A549 (cell line): Measurements from ENCODE around the gene HCN2. TPM values are rescaled to one million over a fixed set of nuclear protein-coding genes. Genes with fewer than 3 reads are reported as not detected.

Source experiments
- ATAC-seq, 2 experiments: fragments of 200-7000 bp in 1 of 2; fragments of >200 bp in 1 of 2; cut with Nextera tagmentation in 1 of 2; cut with Tn5 transposase in 1 of 2; 3 replicates each; pipeline versions ENCODE4 v1.8.0 to v1.9.1; 2018 to 2020; ENCODE audit warnings: mild to moderate bottlenecking in 1 of 2, moderate library complexity in 1 of 2
- CTCF ChIA-PET: fragments of 300-600 bp; sonication (Branson Sonifier 250); formaldehyde crosslinking; extraction: SDS; loops from one replicate; lab custom pipeline; 2021; ENCODE audit warnings: antibody characterized with exemption, inconsistent platforms; lab: Yijun Ruan, JAX
- POLR2A ChIA-PET: fragments of 350-600 bp; formaldehyde crosslinking; extraction: SDS; loops from one replicate; lab custom pipeline; 2021; ENCODE audit warnings: antibody characterized with exemption, inconsistent platforms; lab: Yijun Ruan, JAX
- DNase-seq, 2 experiments: peaks; one replicate each; pipeline versions ENCODE4 v3.0.0 to v3.0.0-alpha.2; 2011 to 2016; ENCODE audit warnings: low read depth in 1 of 2, low spot score in 1 of 2
- FAIRE-seq: peaks from 2 replicates; lab custom pipeline; 2011; peaks lifted over from hg19 to GRCh38; lab: Jason Lieb, UNC
- H3K27ac ChIP-seq, 2 experiments: fragments of >200 bp; sonication (Bioruptor Twin); formaldehyde crosslinking; 3 replicates each; pipeline ENCODE4 v1.5.1; 2016 to 2017
- H3K4me1 ChIP-seq: fragments of >200 bp; sonication (Bioruptor Twin); formaldehyde crosslinking; 3 replicates; pipeline ENCODE4 v1.6.1; 2016
- H3K4me2 ChIP-seq: fragments of >200 bp; sonication (Bioruptor Twin); formaldehyde crosslinking; 3 replicates; pipeline ENCODE4 v1.6.1; 2016
- H3K4me3 ChIP-seq: fragments of >200 bp; sonication (Bioruptor Twin); formaldehyde crosslinking; 3 replicates; pipeline ENCODE4 v1.5.1; 2016
- H3K9me3 ChIP-seq: fragments of >200 bp; sonication (Bioruptor Twin); formaldehyde crosslinking; 3 replicates; pipeline ENCODE4 v1.6.1; 2016
- BCL3 ChIP-seq: fragments of >200 bp; sonication (Bioruptor Twin); formaldehyde crosslinking; IDR thresholded peaks from 3 replicates; pipeline ENCODE4 v1.6.1; 2016
- BHLHE40 ChIP-seq: IDR thresholded peaks from 2 replicates; pipeline ENCODE4 v1.6.1; 2012; ENCODE audit warnings: low read depth, low read length, inconsistent platforms
- CEBPB ChIP-seq, 2 experiments: fragments of >200 bp in 1 of 2; sonication (Bioruptor Twin) in 1 of 2; formaldehyde crosslinking in 1 of 2; IDR thresholded peaks; 2 replicates each; pipeline ENCODE4 v1.6.1; 2012 to 2016
- E2F6 ChIP-seq: IDR thresholded peaks from 2 replicates; pipeline ENCODE4 v1.6.1; 2012; ENCODE audit warnings: low read depth, borderline replicate concordance
- ELK1 ChIP-seq: fragments of 150-350 bp; IDR thresholded peaks from 2 replicates; pipeline ENCODE4 v1.6.1; 2014; ENCODE audit warnings: low read depth, mild to moderate bottlenecking, low read length
- FOSB ChIP-seq: fragments of 250-450 bp; sonication (Bioruptor Pico); IDR thresholded peaks from 2 replicates; pipeline ENCODE4 v1.5.0; 2020; ENCODE audit warnings: mild to moderate bottlenecking, moderate library complexity
- FOXS1 ChIP-seq: fragments of 250-450 bp; sonication (Bioruptor Pico); IDR thresholded peaks from 2 replicates; pipeline ENCODE4 v1.5.0; 2020; ENCODE audit warnings: mild to moderate bottlenecking, moderate library complexity
- GATA3 ChIP-seq: IDR thresholded peaks from 2 replicates; pipeline ENCODE4 v1.6.1; 2012; ENCODE audit warnings: borderline replicate concordance
- HMGXB4 ChIP-seq: fragments of 250-450 bp; sonication (Bioruptor Pico); IDR thresholded peaks from 2 replicates; pipeline ENCODE4 v1.5.0; 2021; ENCODE audit warnings: mild to moderate bottlenecking, moderate library complexity, borderline replicate concordance
- HOXA7 ChIP-seq: fragments of 250-450 bp; sonication (Bioruptor Pico); IDR thresholded peaks from 2 replicates; pipeline ENCODE4 v1.5.0; 2020; ENCODE audit warnings: mild to moderate bottlenecking, moderate library complexity
- HOXB13 ChIP-seq: fragments of 250-450 bp; sonication (Bioruptor Pico); IDR thresholded peaks from 2 replicates; pipeline ENCODE4 v1.5.0; 2020; ENCODE audit warnings: low read depth, mild to moderate bottlenecking, moderate library complexity
- JUN ChIP-seq, 2 experiments: fragments of >200 bp; sonication (Bioruptor Twin); formaldehyde crosslinking; IDR thresholded peaks; 2 replicates in 1 of 2; 3 replicates in 1 of 2; pipeline ENCODE4 v1.6.1; 2016 to 2017
- KDM1A ChIP-seq: fragments of 200-600 bp; sonication (generic); IDR thresholded peaks from 2 replicates; pipeline ENCODE4 v1.6.1; 2016; ENCODE audit warnings: low read depth, mild to moderate bottlenecking
- MAZ ChIP-seq: fragments of 150-350 bp; IDR thresholded peaks from 2 replicates; pipeline ENCODE4 v1.6.1; 2014; ENCODE audit warnings: antibody characterized with exemption, low read depth, low read length, borderline replicate concordance
- NPAS2 ChIP-seq: fragments of 250-450 bp; sonication (Bioruptor Pico); IDR thresholded peaks from 2 replicates; pipeline ENCODE4 v1.8.0; 2022; ENCODE audit warnings: mild to moderate bottlenecking, moderate library complexity, borderline replicate concordance
- PBX3 ChIP-seq: IDR thresholded peaks from 2 replicates; pipeline ENCODE4 v1.6.1; 2012
- PHF8 ChIP-seq: fragments of 200-600 bp; sonication (generic); IDR thresholded peaks from 2 replicates; pipeline ENCODE4 v1.6.1; 2016; ENCODE audit warnings: low read depth, mild to moderate bottlenecking, antibody characterized with exemption, moderate library complexity, borderline replicate concordance
- RFX5 ChIP-seq: fragments of 450-650 bp; IDR thresholded peaks from 2 replicates; pipeline ENCODE4 v1.7.1; 2014; ENCODE audit warnings: antibody characterized with exemption, mild to moderate bottlenecking, moderate library complexity
- RNF2 ChIP-seq: fragments of 200-600 bp; sonication (generic); IDR thresholded peaks from 2 replicates; pipeline ENCODE4 v1.6.1; 2016; ENCODE audit warnings: low read depth, mild to moderate bottlenecking, antibody characterized with exemption, moderate library complexity, borderline replicate concordance
- SREBF2 ChIP-seq: fragments of 450-650 bp; IDR thresholded peaks from 2 replicates; pipeline ENCODE4 v1.6.1; 2014; ENCODE audit warnings: mild to moderate bottlenecking, moderate library complexity
- TFCP2L1 ChIP-seq: fragments of 250-450 bp; sonication (Bioruptor Pico); IDR thresholded peaks from 2 replicates; pipeline ENCODE4 v1.5.0; 2021; ENCODE audit warnings: mild to moderate bottlenecking
- TP53 ChIP-seq: fragments of 250-450 bp; sonication (Bioruptor Pico); IDR thresholded peaks from 2 replicates; pipeline ENCODE4 v1.5.0; 2021; ENCODE audit warnings: mild to moderate bottlenecking, moderate library complexity
- ZSCAN20 ChIP-seq: fragments of 250-450 bp; sonication (Bioruptor Pico); IDR thresholded peaks from 2 replicates; pipeline ENCODE4 v1.8.0; 2022; ENCODE audit warnings: mild to moderate bottlenecking, moderate library complexity
- WGBS: methylation state at CpG from one replicate; pipeline ENCODE4 v1.1.6; 2017; ENCODE audit errors: missing lambda C conversion rate; 5-methylcytosine and 5-hydroxymethylcytosine counted together
- polyA plus RNA-seq, 4 experiments: library from polyadenylated mRNA; depleted of rRNA in 3 of 4; stranded (reverse); fragments of >200 nt; fragmentation: RNase III in 1 of 4; extraction: RNeasy Plus Mini Kit Qiagen cat#74134 plus additional on column Dnase treatment in 1 of 4; gene quantifications; 2 replicates in 3 of 4; 3 replicates in 1 of 4; pipeline ENCODE4 v1.2.3, GENCODE V29; 2011 to 2017

The HCN2 gene
- polyA plus RNA-seq, 2 of the 4 experiments (the other 2 are of a cell fraction): 2.7 to 23.2 TPM

- 98% methylated on average over 15 of the region's 97 CpGs for WGBS
- no peak for TF ChIP-seq ZSCAN20 (CRISPR knock-in tag)
- TF ChIP-seq CEBPB (IDR thresholded peaks at IDR 0.05): no peak
- TF ChIP-seq TP53 (CRISPR knock-in tag): no peak
- Histone ChIP-seq H3K4me2 (no peak overlapping the region), H3K4me1 (peaks cover 10% of the 10 kb centered on the region), H3K4me3 (no peak overlapping the region), H3K9me3 (no peaks in the 10 kb centered on the region), H3K27ac (no peak overlapping the region)
- no peak for FAIRE-seq
- ATAC-seq: no peak
- no peak for DNase-seq
- ChIA-PET POLR2A (no interaction called here), CTCF (no interaction called here)
Measured at GRCh38 chr19:616062-616700, 26.5 kb downstream of the HCN2 start.

- no peaks in the 10 kb centered on the region for H3K9me3 ChIP-seq
- DNase-seq: no peak
- no peak overlapping the region for H3K4me3 ChIP-seq
- no peak overlapping the region for H3K4me2 ChIP-seq
- no peak for ATAC-seq
- CTCF ChIA-PET: interaction anchor here (0.8 to 1.2 kb wide), 2 partner anchors 8 to 11 kb away, joined by 3 read pairs; no protein-coding TSS in a partner anchor
- 93% methylated on average over 26 of the region's 58 CpGs for WGBS
- H3K4me1 ChIP-seq: peaks cover 3% of the 10 kb centered on the region; the same call in 1 of the 3 replicates
- H3K27ac ChIP-seq: peak overlapping the region in 1 of 2 experiments; percentile 58; a peak in 1 of 6 replicates
- TF ChIP-seq BHLHE40 (no peak), BCL3 (no peak)
- TF ChIP-seq, all 56 proteins: peak for 0
- POLR2A ChIA-PET: no interaction called here
- FAIRE-seq: no peak
Measured at GRCh38 chr19:616747-617526, 27.3 kb downstream of the HCN2 start.

GRCh38 chr19:617551-618246, 28.0 kb downstream of the HCN2 start:
- POLR2A ChIA-PET: no interaction called here
- no peak for FAIRE-seq
- CTCF ChIA-PET: interaction anchor here (0.8 to 1.2 kb wide), 2 partner anchors 9 to 10 kb away, joined by 3 read pairs; no protein-coding TSS in a partner anchor

More at GRCh38 chr19:617551-618246, 28.0 kb downstream of the HCN2 start:
- WGBS: 92% methylated on average over 2 of the region's 29 CpGs
- H3K4me3 ChIP-seq: no peak overlapping the region
- DNase-seq (no peak), ATAC-seq (peak; percentile 3 to 25; a peak in 2 of 6 replicates)
- TF ChIP-seq FOXS1 (CRISPR knock-in tag) (no peak), KDM1A (no peak), MAZ (no peak), RNF2 (no peak), HMGXB4 (CRISPR knock-in tag) (no peak), NPAS2 (no peak), CEBPB (IDR thresholded peaks at IDR 0.05) (no peak), RFX5 (no peak), E2F6 (no peak), FOSB (no peak), GATA3 (no peak), ELK1 (no peak), PHF8 (no peak), HOXB13 (CRISPR knock-in tag) (no peak), SREBF2 (no peak), HOXA7 (CRISPR knock-in tag) (no peak), ZSCAN20 (CRISPR knock-in tag) (no peak), TFCP2L1 (CRISPR knock-in tag) (no peak), JUN (IDR thresholded peaks at IDR 0.05) (no peak), PBX3 (no peak)
- no peaks in the 10 kb centered on the region for H3K9me3 ChIP-seq
- H3K4me2 ChIP-seq: no peak overlapping the region
- H3K4me1 ChIP-seq: peaks cover 5% of the 10 kb centered on the region
- H3K27ac ChIP-seq: peak overlapping the region in 1 of 2 experiments; percentile 58; a peak in 2 of 6 replicates
